Renal pelvis (tissue), 4 donors: ENCODE data around the gene ABLIM2. TPM values are rescaled to one million over a fixed set of nuclear protein-coding genes. Genes with fewer than 3 reads are reported as not detected.
"Not testable (repeated sequence)": the region's sequence is repeated elsewhere in the genome, so short reads cannot be mapped to it uniquely, and the experiment has no call there.

Experiments
- DNase-seq: peaks from one replicate; pipeline ENCODE4 v3.0.0-alpha.2; 2013
- polyA plus RNA-seq, 3 donors: library from polyadenylated mRNA; unstranded; fragments of 120-200 nt; gene quantifications; one replicate each; pipeline ENCODE4 v1.2.1, GENCODE V29; 2013; ENCODE audit not compliant: insufficient read length in 3 of 3

ABLIM2 gene
- polyA plus RNA-seq, 3 donors, result 6.1 to 8.6 (median 7.3) TPM

- no peak for DNase-seq
Observed at GRCh38 chr4:8141935-8142334, 16.7 kb downstream of the ABLIM2 start.

DNA sequence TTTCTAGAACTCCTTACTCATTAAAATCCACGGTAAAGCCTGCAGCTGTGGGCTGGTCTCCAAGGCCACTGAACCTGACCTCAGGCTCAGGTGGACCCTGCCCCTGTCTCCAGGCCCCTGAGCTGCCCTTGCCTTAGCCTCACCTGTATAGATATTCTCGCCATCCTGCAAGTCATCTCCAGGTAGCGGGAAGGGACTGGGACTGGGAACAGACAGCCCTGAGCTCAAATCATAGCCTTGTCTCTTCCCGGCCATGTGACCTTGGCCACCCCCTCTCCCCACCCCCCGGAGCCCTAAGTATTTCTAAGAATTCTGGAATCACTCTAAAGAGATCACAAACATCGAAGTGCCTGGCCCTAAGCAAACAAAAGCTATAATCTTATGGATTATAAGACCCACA lies 17.7 kb downstream of the ABLIM2 start:
- DNase-seq, result no peak

DNA sequence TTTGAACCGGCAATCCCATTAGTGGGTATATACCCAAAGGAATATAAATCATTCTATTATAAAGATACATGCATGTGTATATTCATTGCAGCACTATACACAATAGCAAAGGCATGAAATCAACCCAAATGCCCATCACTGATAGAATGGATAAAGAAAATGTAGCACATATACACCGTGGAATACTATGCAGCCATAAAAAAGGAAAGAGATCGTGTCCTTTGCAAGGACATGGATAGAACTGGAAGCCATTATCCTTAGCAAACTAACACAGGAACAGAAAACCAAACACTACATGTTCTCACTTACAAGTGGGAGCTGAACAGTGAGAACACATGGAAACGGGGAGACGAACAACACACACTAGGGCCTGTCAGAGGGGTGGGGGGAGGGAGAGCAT lies 18.9 kb downstream of the ABLIM2 start:
- not testable (repeated sequence) for DNase-seq

- DNase-seq, result no peak
Observed at GRCh38 chr4:8136972-8137710, 21.5 kb downstream of the ABLIM2 start.

DNA sequence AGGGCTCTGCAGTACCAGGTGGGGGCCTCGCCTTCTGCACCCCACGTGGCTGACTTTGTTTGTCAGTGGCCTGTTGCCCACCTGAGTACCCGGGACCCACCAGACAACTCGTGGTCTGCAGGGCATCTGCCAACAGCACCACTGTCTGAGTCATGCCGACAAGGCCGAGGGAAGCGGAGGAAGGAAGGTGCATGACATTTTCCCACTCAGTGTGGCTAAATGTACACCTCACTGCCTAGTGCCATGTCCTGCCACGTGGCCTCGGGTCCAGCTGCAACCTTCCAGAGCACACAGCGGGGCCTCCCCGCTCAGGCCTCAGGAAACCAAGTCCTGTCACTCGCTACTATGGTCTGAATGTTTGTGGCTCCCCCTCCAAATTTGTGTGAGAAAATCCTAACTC lies 22.1 kb downstream of the ABLIM2 start:
- DNase-seq, result no peak

DNA sequence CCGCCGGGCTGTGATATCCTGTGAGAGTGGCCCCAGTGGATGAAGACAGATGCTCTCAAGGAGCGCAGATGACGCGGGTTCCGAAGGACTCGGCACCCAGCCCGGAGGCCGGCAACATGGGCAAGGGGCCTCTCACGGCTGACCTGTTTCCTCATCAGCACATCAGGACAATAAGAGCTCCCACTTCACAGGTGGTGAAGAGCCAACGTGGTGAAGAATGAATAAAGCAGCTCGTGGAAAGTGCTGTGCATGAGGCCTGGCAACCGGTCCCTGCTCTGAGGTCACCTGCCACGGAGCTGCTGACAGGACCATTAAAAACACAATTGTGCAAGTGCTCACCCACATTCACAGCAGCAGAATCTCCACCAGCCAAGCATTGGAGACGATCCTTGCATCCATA lies 22.9 kb downstream of the ABLIM2 start:
- no peak for DNase-seq

DNA sequence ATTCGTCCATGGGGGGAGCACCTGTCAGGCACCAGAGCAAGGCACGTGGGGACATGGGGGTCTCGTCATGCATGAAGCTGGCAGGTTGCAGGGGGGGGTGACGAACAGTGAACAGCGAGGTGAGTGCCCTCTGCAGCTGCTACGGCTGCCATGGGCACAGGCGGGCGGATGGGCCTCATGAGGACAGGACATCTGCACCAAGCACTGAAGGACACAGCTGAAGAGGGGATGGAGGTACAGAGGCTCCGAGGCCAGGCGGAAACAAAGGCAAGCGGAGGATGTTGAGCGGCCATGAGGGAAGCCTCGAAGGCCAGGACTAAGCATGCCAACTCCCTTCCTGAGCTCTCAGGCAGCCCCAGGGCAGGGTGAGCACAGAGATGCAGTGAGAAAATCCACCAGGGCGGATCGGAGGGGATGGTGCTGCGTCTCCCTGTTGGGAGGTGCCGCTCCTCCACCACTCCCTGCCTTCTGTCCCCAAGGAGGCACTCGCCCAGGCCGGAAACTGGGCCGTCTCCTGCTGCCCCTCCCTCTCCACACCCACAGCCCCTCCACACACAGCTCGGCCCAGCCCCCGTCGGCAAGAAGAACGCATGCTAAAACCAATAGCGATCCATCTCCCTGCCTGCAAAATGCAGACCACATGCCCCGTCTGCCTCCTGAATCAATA lies 24.6 kb downstream of the ABLIM2 start:
- no peak for DNase-seq

DNA sequence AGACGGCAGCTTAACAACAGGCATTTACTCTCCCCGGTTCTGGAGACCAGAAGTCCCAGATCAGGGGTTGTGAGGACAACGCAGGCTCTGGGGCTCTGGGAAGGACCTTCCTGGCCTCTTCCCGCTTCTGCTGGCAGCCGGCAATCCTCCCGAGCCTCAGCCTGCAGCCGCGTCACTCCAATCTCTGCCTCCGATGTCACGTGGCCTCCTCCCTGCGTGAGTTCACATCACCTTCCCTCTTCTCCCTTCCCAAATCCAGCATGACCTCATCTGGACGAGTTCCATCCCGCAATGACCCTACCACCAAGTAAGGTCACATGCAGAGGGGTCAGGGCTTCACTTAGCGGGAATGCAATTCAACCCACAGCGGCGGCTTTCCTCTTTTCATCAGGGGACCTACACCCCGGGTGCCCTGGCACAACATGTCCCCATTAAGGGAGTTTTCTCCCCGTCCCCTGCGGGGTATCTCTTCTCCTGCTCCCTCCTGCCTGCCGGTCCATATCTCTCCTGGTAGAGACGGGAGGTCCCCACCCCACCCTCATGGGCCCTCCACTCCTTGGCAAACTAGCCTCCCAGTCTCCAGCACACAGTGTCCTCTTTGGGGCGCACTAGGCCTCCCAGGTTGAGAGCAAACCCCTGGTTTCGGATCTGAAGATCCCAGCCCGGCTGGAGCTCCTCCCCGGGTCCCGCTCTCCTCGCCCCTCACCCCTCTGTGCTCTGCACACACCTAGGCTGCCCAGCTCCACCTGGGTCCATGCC lies 25.5 kb downstream of the ABLIM2 start:
- DNase-seq, result no peak

- no peak for DNase-seq
Observed at GRCh38 chr4:8132400-8132799, 26.2 kb downstream of the ABLIM2 start.

DNA sequence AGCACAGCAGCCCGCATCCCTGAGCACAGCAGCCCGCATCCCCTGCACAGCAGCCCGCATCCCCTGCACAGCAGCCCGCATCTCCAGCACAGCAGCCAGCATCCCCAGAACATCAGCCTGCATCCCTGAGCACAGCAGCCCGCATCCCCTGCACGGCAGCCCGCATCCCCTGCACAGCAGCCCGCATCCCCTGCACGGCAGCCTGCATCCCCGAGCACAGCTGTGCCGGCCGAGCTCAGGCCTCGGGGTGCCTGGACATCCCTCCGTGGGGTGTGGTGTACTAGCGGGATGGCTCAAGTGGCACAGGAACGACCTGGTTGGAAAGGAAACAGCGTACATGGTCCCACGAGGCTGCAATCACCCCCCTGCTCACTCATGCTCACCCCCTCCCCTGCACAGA lies 26.8 kb downstream of the ABLIM2 start:
- DNase-seq, result no peak

DNA sequence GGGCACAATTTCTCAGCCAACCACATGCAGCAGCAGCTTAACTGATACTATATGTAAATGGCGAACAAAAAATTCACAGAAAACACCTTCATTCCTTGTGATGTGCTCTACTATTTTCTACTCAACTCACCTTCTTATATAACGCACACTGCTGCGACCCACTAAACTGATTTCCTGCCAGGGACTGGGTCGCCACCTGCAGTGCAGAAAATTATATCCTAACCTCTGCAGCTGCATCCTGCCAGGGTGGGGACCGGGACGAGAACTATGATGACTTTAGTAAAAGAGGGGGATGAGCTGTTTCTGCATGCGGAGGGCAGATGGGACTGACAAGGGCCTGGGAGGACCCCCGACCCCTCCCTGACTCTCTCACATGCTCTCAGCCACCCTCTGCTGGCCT lies 27.4 kb downstream of the ABLIM2 start:
- DNase-seq, result no peak

DNA sequence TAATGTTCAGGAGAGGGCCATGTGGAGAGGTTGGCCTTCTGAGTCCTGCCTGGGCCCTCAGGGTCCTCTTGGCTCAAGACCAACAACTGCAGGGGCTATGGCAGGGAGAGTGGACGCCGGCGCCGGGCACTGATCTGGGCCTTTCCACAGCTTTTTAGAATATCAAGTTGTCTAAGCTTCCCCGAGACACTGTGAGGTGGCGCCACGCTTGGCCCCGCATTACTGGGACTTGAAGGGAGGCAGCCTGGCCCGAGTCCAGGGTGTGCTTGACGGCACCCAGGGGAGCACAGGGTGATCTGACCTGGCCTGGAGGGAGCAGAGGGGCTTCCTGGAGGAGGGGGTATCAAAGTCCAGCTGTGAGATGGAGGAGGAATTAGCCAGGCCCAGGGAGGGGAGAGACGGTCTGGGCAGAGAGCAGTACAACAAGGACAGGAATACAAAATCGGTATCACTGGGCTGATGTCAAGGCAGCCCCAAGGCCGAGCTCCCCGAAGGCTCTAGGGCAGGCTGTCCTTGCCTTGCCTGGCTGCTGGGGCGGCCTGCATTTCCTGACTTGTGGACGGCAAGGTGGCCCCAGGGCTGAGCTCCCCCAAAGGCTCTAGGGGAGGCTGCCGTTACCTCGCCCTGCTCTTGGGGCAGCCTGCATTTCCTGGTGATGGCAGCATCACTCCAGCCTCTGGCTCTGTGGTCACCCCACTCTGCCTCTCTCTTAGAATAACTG lies 28.1 kb downstream of the ABLIM2 start:
- DNase-seq, result no peak

- DNase-seq, result no peak
Observed at GRCh38 chr4:8129785-8130184, 28.8 kb downstream of the ABLIM2 start.

GRCh38 chr4:8129136-8129535 lies 29.5 kb downstream of the ABLIM2 start:
- DNase-seq, result no peak

DNA sequence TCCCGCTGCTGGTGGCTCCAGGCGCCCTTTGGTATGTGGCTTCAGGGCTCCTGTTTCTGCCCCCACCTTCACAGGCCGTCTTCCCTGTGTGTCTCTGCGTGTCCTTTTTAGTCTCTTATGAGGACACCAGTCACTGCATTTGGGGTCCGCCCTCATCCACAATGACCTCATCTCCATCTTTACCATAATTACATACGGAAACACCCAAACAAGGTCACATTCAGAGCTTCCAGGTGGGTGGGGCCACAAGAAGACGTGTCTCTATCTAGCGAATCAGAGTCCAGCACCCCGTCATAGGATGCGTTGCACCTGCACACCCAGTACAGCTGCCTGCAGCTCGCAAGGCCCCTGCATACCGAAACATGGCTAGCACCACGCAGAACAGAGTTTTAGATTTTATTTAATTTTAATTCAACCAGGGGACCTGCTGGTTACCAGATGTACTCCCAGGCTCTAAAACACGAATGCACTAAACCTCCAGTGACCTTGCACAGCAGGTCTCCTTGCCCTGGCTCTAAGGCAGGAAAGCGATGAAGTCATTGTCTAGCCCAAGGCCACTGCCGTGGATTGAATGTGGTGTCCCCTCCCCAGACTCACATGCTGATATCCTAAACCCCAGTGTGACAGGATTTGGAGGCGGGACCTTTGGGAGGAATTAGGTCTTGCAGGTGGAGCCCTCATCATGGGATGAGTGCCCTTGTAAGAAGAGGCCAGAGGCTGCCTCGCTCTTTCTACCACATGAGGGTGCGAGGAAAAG lies 30.3 kb downstream of the ABLIM2 start:
- DNase-seq, result no peak

- no peak for DNase-seq
Observed at GRCh38 chr4:8127051-8127826, 31.4 kb downstream of the ABLIM2 start.

GRCh38 chr4:8126523-8126922 lies 32.1 kb downstream of the ABLIM2 start:
- DNase-seq, result no peak

GRCh38 chr4:8125526-8126056 lies 33.0 kb downstream of the ABLIM2 start:
- no peak for DNase-seq

GRCh38 chr4:8123870-8124269 lies 34.7 kb downstream of the ABLIM2 start:
- no peak for DNase-seq

- peak; percentile 92 for DNase-seq
Observed at GRCh38 chr4:8123389-8123788, 35.2 kb downstream of the ABLIM2 start.
